Panc1 (cell line): ENCODE data around the gene RAB10. TPM values are rescaled to one million over a fixed set of nuclear protein-coding genes. Genes with fewer than 3 reads are reported as not detected.

ENCODE experiments used
- ATAC-seq: fragments of 200-7000 bp; cut with Tn5 transposase; 2 replicates; pipeline ENCODE4 v1.9.1; 2020; ENCODE audit warnings: mild to moderate bottlenecking, moderate library complexity
- BruUV-seq: library from RNA; stranded (reverse); fragments of 400-500 nt; replicated peaks from 2 replicates; lab custom pipeline; 2021; lab: Mats Ljungman, UMichigan
- CTCF ChIA-PET: fragments of 300-600 bp; sonication (Branson Sonifier 250); formaldehyde crosslinking; loops from one replicate; lab custom pipeline; 2022; ENCODE audit warnings: antibody characterized with exemption; lab: Charles Lee
- POLR2A ChIA-PET: fragments of 300-600 bp; sonication (Branson Sonifier 250); formaldehyde crosslinking; loops from one replicate; lab custom pipeline; 2022; ENCODE audit warnings: antibody characterized with exemption; lab: Charles Lee
- DNase-seq: peaks from one replicate; pipeline ENCODE4 v3.0.0-alpha.2; 2010; ENCODE audit warnings: low read depth, low spot score
- H3K27ac ChIP-seq: 2 replicates; pipeline ENCODE4 v1.5.1; 2011; ENCODE audit warnings: mild to moderate bottlenecking, low read length, inconsistent platforms
- H3K27me3 ChIP-seq: fragments of 200-500 bp; sonication (Bioruptor generic); 2 replicates; pipeline ENCODE4 v1.6.0; 2014; ENCODE audit warnings: low read length, inconsistent platforms; ENCODE audit not compliant: control insufficient read depth, insufficient read depth
- H3K36me3 ChIP-seq: fragments of 200-500 bp; sonication (Bioruptor generic); 2 replicates; pipeline ENCODE4 v1.5.1; 2014; ENCODE audit warnings: inconsistent platforms, mild to moderate bottlenecking, low read length, moderate library complexity; ENCODE audit not compliant: control insufficient read depth, insufficient read depth
- H3K4me1 ChIP-seq: 2 replicates; pipeline ENCODE4 v1.5.1; 2011; ENCODE audit warnings: inconsistent platforms, mild to moderate bottlenecking, low read length, moderate library complexity; ENCODE audit not compliant: control insufficient read depth, insufficient read depth
- H3K4me3 ChIP-seq, 2 experiments: 2 replicates each; pipeline ENCODE4 v1.5.1; 2011 to 2012; ENCODE audit warnings: low read depth in 2 of 2, low read length in 2 of 2, mild to moderate bottlenecking in 2 of 2, inconsistent platforms in 1 of 2, moderate library complexity in 1 of 2
- H3K9me3 ChIP-seq: fragments of 200-500 bp; sonication (Bioruptor generic); 2 replicates; pipeline ENCODE4 v1.5.1; 2014; ENCODE audit warnings: low read depth, mild to moderate bottlenecking, inconsistent platforms, low read length, moderate library complexity; ENCODE audit not compliant: control insufficient read depth, insufficient read depth
- POLR2AphosphoS5 ChIP-seq: IDR thresholded peaks from 2 replicates; pipeline ENCODE4 v1.6.1; 2012; ENCODE audit warnings: mild to moderate bottlenecking, low read depth, low read length, moderate library complexity
- SIN3A ChIP-seq: IDR thresholded peaks from 2 replicates; pipeline ENCODE4 v1.6.1; 2012; ENCODE audit warnings: low read depth, mild to moderate bottlenecking, low read length, moderate library complexity, borderline replicate concordance; ENCODE audit not compliant: insufficient read depth
- TCF7L2 ChIP-seq: IDR thresholded peaks from 2 replicates; pipeline ENCODE4 v1.6.1; 2011; ENCODE audit warnings: mild to moderate bottlenecking, low read depth, low read length, inconsistent platforms
- in situ Hi-C: cut with HindIII; loops from 2 replicates; pipeline ENCODE4 v1.10.0; 2016; ENCODE audit warnings: low sequenced_read_pairs, low pct_unique_long_range_greater_than_20kb
- intact Hi-C: fragments of 100-400 bp; cut with micrococcal nuclease; formaldehyde crosslinking; loops from one replicate; pipeline ENCODE4 v1.10.0; 2022; ENCODE audit not compliant: unreplicated experiment
- total RNA-seq: library from RNA; stranded (reverse); gene quantifications from one replicate; pipeline ENCODE4 v1.2.1, GENCODE V29; 2021; ENCODE audit not compliant: unreplicated experiment
- TF ChIP-seq, protein P1 (sequence below): fragments of 450-650 bp; IDR thresholded peaks from 2 replicates; pipeline ENCODE4 v1.5.1; 2017; ENCODE audit warnings: mild to moderate bottlenecking
- TF ChIP-seq, protein P2 (sequence below), 2 experiments: IDR thresholded peaks; 2 replicates each; pipeline ENCODE4 v1.6.1; 2011 to 2012; ENCODE audit warnings: low read depth in 2 of 2, control low read depth in 1 of 2, low read length in 1 of 2, mild to moderate bottlenecking in 1 of 2, moderate library complexity in 1 of 2; ENCODE audit not compliant: insufficient read depth in 1 of 2

RAB10 gene
- total RNA-seq, 1 experiment from 2014 or later = 208 TPM

- POLR2A ChIA-PET = interaction anchor here (0.7 kb wide), 1 partner anchor 14 kb away, joined by 4 read pairs; no protein-coding TSS in a partner anchor
- Histone ChIP-seq H3K4me1 (no peaks in the 10 kb centered on the region), H3K27ac (no peak overlapping the region), H3K27me3 (no peaks in the 10 kb centered on the region), H3K36me3 (no peaks in the 10 kb centered on the region), H3K4me3 (no peak overlapping the region), H3K9me3 (no peaks in the 10 kb centered on the region)
- TF ChIP-seq, protein P1, sequence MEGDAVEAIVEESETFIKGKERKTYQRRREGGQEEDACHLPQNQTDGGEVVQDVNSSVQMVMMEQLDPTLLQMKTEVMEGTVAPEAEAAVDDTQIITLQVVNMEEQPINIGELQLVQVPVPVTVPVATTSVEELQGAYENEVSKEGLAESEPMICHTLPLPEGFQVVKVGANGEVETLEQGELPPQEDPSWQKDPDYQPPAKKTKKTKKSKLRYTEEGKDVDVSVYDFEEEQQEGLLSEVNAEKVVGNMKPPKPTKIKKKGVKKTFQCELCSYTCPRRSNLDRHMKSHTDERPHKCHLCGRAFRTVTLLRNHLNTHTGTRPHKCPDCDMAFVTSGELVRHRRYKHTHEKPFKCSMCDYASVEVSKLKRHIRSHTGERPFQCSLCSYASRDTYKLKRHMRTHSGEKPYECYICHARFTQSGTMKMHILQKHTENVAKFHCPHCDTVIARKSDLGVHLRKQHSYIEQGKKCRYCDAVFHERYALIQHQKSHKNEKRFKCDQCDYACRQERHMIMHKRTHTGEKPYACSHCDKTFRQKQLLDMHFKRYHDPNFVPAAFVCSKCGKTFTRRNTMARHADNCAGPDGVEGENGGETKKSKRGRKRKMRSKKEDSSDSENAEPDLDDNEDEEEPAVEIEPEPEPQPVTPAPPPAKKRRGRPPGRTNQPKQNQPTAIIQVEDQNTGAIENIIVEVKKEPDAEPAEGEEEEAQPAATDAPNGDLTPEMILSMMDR = no peak
- TF ChIP-seq TCF7L2 (no peak), POLR2AphosphoS5 (no peak), SIN3A (no peak)
- TF ChIP-seq, protein P2, sequence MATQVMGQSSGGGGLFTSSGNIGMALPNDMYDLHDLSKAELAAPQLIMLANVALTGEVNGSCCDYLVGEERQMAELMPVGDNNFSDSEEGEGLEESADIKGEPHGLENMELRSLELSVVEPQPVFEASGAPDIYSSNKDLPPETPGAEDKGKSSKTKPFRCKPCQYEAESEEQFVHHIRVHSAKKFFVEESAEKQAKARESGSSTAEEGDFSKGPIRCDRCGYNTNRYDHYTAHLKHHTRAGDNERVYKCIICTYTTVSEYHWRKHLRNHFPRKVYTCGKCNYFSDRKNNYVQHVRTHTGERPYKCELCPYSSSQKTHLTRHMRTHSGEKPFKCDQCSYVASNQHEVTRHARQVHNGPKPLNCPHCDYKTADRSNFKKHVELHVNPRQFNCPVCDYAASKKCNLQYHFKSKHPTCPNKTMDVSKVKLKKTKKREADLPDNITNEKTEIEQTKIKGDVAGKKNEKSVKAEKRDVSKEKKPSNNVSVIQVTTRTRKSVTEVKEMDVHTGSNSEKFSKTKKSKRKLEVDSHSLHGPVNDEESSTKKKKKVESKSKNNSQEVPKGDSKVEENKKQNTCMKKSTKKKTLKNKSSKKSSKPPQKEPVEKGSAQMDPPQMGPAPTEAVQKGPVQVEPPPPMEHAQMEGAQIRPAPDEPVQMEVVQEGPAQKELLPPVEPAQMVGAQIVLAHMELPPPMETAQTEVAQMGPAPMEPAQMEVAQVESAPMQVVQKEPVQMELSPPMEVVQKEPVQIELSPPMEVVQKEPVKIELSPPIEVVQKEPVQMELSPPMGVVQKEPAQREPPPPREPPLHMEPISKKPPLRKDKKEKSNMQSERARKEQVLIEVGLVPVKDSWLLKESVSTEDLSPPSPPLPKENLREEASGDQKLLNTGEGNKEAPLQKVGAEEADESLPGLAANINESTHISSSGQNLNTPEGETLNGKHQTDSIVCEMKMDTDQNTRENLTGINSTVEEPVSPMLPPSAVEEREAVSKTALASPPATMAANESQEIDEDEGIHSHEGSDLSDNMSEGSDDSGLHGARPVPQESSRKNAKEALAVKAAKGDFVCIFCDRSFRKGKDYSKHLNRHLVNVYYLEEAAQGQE (IDR thresholded peaks at IDR 0.05; ENCODE audit: insufficient read depth in 1 of 2, low read depth in 2 of 2, low read length in 1 of 2) = no peak
- CTCF ChIA-PET = interaction anchor here (0.6 kb wide), 1 partner anchor 48 kb away, joined by 4 read pairs; no protein-coding TSS in a partner anchor
- intact Hi-C loops (no loop called here), in situ Hi-C loops (no loop called here)
- ATAC-seq = no peak
- DNase-seq = no peak
- BruUV-seq = TSS peak; percentile 8
Measured at GRCh38 chr2:26052740-26053139, 18.9 kb downstream of the RAB10 start.

- intact Hi-C loops (no loop called here), in situ Hi-C loops (no loop called here)
- ATAC-seq = no peak
- Histone ChIP-seq H3K36me3 (no peaks in the 10 kb centered on the region), H3K4me3 (no peak overlapping the region), H3K9me3 (no peaks in the 10 kb centered on the region), H3K27me3 (no peaks in the 10 kb centered on the region), H3K4me1 (peaks cover 17% of the 10 kb centered on the region), H3K27ac (no peak overlapping the region)
- BruUV-seq = no TSS peak
- POLR2A ChIA-PET = no interaction called here
- CTCF ChIA-PET = interaction anchor here (0.7 kb wide), 1 partner anchor 389 kb away, joined by 3 read pairs; no protein-coding TSS in a partner anchor
- DNase-seq = no peak
- TF ChIP-seq, protein P1 = no peak
- no peak for TF ChIP-seq TCF7L2
- no peak for TF ChIP-seq POLR2AphosphoS5
- TF ChIP-seq SIN3A = no peak
Measured at GRCh38 chr2:26054598-26055348, 20.9 kb downstream of the RAB10 start.
